ENCODE measurements around the gene SOCS7.

- no peak for TF ChIP-seq CTCF (IDR thresholded peaks at IDR 0.05)
- no peak for TF ChIP-seq EZH2 (IDR thresholded peaks at IDR 0.05; ENCODE audit: borderline replicate concordance, insufficient read depth, low read depth, low read length, poor library complexity, severe bottlenecking)
These were observed 58.6 kb downstream of the SOCS7 start for GRCh38 chr17:38410201-38410600.
